ENCODE measurements around the gene ATG2A. TPM values are rescaled to one million over a fixed set of nuclear protein-coding genes. Genes with fewer than 3 reads are reported as not detected.

ATG2A gene
- total RNA-seq, 1 experiment from 2014 or later = 24.7 TPM

DNA sequence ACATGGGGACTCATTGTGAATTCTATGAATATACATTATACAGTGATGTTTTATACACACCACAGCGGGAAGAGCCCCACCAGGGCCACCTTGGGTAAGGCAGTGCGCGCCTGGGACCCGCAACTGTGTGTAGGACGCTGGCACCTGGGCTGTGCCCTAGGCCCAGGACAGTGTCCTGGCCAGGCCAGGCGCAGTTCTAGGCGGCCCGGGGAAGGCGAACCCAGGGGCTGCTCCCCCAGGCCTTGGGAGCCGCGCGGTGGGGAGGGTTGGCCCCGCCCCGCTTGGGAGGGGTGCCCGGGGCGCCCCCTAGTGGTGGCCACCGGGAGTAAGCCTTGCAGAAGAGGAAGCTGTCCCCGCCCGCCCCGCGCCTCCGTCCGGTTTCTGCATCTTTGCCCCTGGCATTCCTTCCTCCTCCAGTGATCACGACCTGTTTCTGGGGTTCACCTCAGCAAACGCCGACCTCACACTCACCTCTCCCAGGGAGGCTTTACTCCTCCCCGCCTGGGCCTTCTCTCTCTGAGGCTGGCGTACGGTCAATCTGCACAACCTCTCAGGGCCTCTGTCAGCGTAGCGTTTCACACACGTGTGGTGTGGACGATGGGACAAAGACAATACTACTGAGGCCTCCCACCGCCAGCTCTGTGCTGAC, 29.1 kb downstream of the ATG2A start:
- TF ChIP-seq POLR2AphosphoS5 (IDR thresholded peaks at IDR 0.05; ENCODE audit: low read depth, low read length) = peak; percentile 64
- peak; percentile 40 for TF ChIP-seq POLR2A (IDR thresholded peaks at IDR 0.05; ENCODE audit: borderline replicate concordance, extremely low read depth, insufficient read depth, insufficient read length)
- TF ChIP-seq, protein P1, sequence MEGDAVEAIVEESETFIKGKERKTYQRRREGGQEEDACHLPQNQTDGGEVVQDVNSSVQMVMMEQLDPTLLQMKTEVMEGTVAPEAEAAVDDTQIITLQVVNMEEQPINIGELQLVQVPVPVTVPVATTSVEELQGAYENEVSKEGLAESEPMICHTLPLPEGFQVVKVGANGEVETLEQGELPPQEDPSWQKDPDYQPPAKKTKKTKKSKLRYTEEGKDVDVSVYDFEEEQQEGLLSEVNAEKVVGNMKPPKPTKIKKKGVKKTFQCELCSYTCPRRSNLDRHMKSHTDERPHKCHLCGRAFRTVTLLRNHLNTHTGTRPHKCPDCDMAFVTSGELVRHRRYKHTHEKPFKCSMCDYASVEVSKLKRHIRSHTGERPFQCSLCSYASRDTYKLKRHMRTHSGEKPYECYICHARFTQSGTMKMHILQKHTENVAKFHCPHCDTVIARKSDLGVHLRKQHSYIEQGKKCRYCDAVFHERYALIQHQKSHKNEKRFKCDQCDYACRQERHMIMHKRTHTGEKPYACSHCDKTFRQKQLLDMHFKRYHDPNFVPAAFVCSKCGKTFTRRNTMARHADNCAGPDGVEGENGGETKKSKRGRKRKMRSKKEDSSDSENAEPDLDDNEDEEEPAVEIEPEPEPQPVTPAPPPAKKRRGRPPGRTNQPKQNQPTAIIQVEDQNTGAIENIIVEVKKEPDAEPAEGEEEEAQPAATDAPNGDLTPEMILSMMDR (IDR thresholded peaks at IDR 0.05 in 2 of 3, conservative IDR thresholded peaks at IDR 0.05 in 1 of 3; ENCODE audit: borderline replicate concordance in 1 of 3, insufficient read depth in 1 of 3, low read depth in 2 of 3, low read length in 2 of 3) = peak; percentile 83 to 93 (median 88)
- TF ChIP-seq SRF (IDR thresholded peaks at IDR 0.05; ENCODE audit: low read depth) = no peak
- TF ChIP-seq EZH2phosphoT487 (IDR thresholded peaks at IDR 0.05; ENCODE audit: borderline replicate concordance) = no peak
- peak; percentile 63 for TF ChIP-seq RAD21 (IDR thresholded peaks at IDR 0.05; ENCODE audit: low read depth)
- peak; percentile 41; the same call in 1 of the 2 replicates for TF ChIP-seq ZFX (IDR thresholded peaks at IDR 0.05)
- TF ChIP-seq ELF1 (IDR thresholded peaks at IDR 0.05; ENCODE audit: borderline replicate concordance, low read depth) = no peak
- TF ChIP-seq, protein P2, sequence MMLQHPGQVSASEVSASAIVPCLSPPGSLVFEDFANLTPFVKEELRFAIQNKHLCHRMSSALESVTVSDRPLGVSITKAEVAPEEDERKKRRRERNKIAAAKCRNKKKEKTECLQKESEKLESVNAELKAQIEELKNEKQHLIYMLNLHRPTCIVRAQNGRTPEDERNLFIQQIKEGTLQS (IDR thresholded peaks at IDR 0.05) = no peak
- intact Hi-C loops (cut with micrococcal nuclease) = loop anchor here (5.0 kb wide), 1 partner anchor 101 kb away; no protein-coding TSS in a partner anchor
- peak overlapping the region; percentile 31 to 51 for H3K4me3 ChIP-seq (replicated peaks in 1 of 2; ENCODE audit: low read depth in 1 of 2, low read length in 2 of 2)
- BruUV-seq (replicated peaks) = no TSS peak
- peak overlapping the region; percentile 99 for H2AFZ ChIP-seq (ENCODE audit: low read depth, low read length, poor library complexity, severe bottlenecking)
- no peaks in the 10 kb centered on the region for H3K36me3 ChIP-seq (ENCODE audit: control insufficient read depth in 1 of 2, insufficient read depth in 2 of 2, low read length in 2 of 2)
- H3K4me1 ChIP-seq (ENCODE audit: control insufficient read depth in 1 of 2, insufficient read depth in 2 of 2, low read length in 2 of 2) = peaks cover 7 to 31% of the 10 kb centered on the region in 2 experiments; a peak in 3 of 4 replicates
- ChIA-PET CTCF (interaction anchor here (0.6 to 10.8 kb wide), 17 partner anchors 9 to 119 kb away, joined by 3 to 112 read pairs (median 4); partner anchors contain the start of genes BATF2, CDC42BPG, EHD1 and PPP2R5B), POLR2A (interaction anchor here (1.0 to 1.4 kb wide), 2 partner anchors 33 to 39 kb away, joined by 3 to 9 read pairs; no protein-coding TSS in a partner anchor), RAD21 (ENCODE audit: low non-redundant PET in 1 of 2, low total read pairs in 2 of 2, uncharacterized antibody in 2 of 2, unreplicated experiment in 2 of 2) (interaction anchor here (0.7 to 1.2 kb wide), 3 partner anchors 39 to 41 kb away, joined by 3 to 4 read pairs (median 3); no protein-coding TSS in a partner anchor)
- no peaks in the 10 kb centered on the region for H3K9me2 ChIP-seq (ENCODE audit: insufficient read depth)
- peak; percentile 39 for DNase-seq (ENCODE audit: low read depth, low spot score)
- peak overlapping the region; percentile 54 for H3K9ac ChIP-seq (ENCODE audit: low read length)
- H3K79me2 ChIP-seq (ENCODE audit: insufficient read depth, low read length) = no peaks in the 10 kb centered on the region
- ATAC-seq = peak; percentile 92
- no peaks in the 10 kb centered on the region for H3K9me3 ChIP-seq (ENCODE audit: control insufficient read depth in 1 of 2, insufficient read depth in 1 of 2, low read depth in 1 of 2, low read length in 2 of 2)
- H3K27ac ChIP-seq (ENCODE audit: low read depth, low read length) = peak overlapping the region; percentile 40
- H4K20me1 ChIP-seq (ENCODE audit: insufficient read depth) = no peaks in the 10 kb centered on the region
- peak overlapping the region; percentile 89 for H3K4me2 ChIP-seq (ENCODE audit: low read length)
- H3K27me3 ChIP-seq (ENCODE audit: insufficient read depth, low read length) = no peaks in the 10 kb centered on the region

Data from HCT116 (cell line).